Measurements from ENCODE around the gene TCF3. TPM values are rescaled to one million over a fixed set of nuclear protein-coding genes. Genes with fewer than 3 reads are reported as not detected.

TCF3 gene
- polyA plus RNA-seq, 3 donors, result 2.4 to 36.2 (median 3.3) TPM

GRCh38 chr19:1629256-1629808, 23.1 kb downstream of the TCF3 start:
- peaks cover 0 to 2% (median 0%) of the 10 kb centered on the region in 7 donors for H3K9me3 Mint-ChIP-seq
- Histone ChIP-seq H3K4me2 (replicated peaks; ENCODE audit: extremely low read depth, low read length, poor library complexity, severe bottlenecking) (no peak overlapping the region), H4K20me1 (ENCODE audit: insufficient read depth, low read length) (peaks cover 2% of the 10 kb centered on the region)

GRCh38 chr19:1627194-1627593, 25.2 kb downstream of the TCF3 start:
- Histone ChIP-seq H3K4me3 (replicated peaks in 1 of 3; ENCODE audit: low read depth in 2 of 3, low read length in 3 of 3) (no peak overlapping the region), H2AFZ (ENCODE audit: insufficient read depth, low read depth, low read length, poor library complexity, severe bottlenecking) (no peak overlapping the region), H3K36me3 (replicated peaks in 1 of 2; ENCODE audit: control insufficient read depth in 1 of 2, insufficient read depth in 2 of 2, low read length in 2 of 2) (peaks cover 16 to 24% of the 10 kb centered on the region in 2 donors), H3K27ac (ENCODE audit: low read depth in 1 of 2, low read length in 2 of 2) (no peak overlapping the region), H3K79me2 (ENCODE audit: insufficient read depth, low read length) (no peaks in the 10 kb centered on the region), H3K4me1 (ENCODE audit: control insufficient read depth in 1 of 2, insufficient read depth in 2 of 2, low read length in 2 of 2) (no peaks in the 10 kb centered on the region), H3K9me3 (replicated peaks in 1 of 2; ENCODE audit: control insufficient read depth in 1 of 2, insufficient read depth in 1 of 2, low read length in 2 of 2) (no peaks in the 10 kb centered on the region), H4K20me1 (ENCODE audit: insufficient read depth, low read length) (no peaks in the 10 kb centered on the region), H3K4me2 (replicated peaks; ENCODE audit: extremely low read depth, low read length, poor library complexity, severe bottlenecking) (no peak overlapping the region), H3K9ac (ENCODE audit: insufficient read depth, low read length, poor library complexity, severe bottlenecking) (no peak overlapping the region), H3K27me3 (ENCODE audit: control insufficient read depth in 2 of 2, insufficient read depth in 2 of 2, low read length in 2 of 2) (no peaks in the 10 kb centered on the region)
- WGBS (ENCODE audit: insufficient coverage), result 93% methylated on average over 7 of the region's 17 CpGs
- DNase-seq, result no peak
- intact Hi-C loops (cut with micrococcal nuclease), result loop anchor here in 1 of 2 donors (10.0 kb wide), 1 partner anchor 138 kb away; no protein-coding TSS in a partner anchor
- Mint-ChIP-seq H3K4me1 (peaks cover 4% of the 10 kb centered on the region), H3K4me3 (no peak overlapping the region), H3K27me3 (ENCODE audit: low read depth in 3 of 3) (peaks cover 0 to 2% (median 0%) of the 10 kb centered on the region in 3 donors), H3K27ac (no peak overlapping the region), H3K36me3 (peaks cover 19 to 42% of the 10 kb centered on the region in 2 donors), H3K9me3 (peaks cover 0 to 3% (median 0%) of the 10 kb centered on the region in 7 donors)
- no peak for TF ChIP-seq CTCF (IDR thresholded peaks at IDR 0.05)

More at GRCh38 chr19:1629256-1629808, 23.1 kb downstream of the TCF3 start:
- Histone ChIP-seq H3K27me3 (ENCODE audit: control insufficient read depth in 2 of 2, insufficient read depth in 2 of 2, low read length in 2 of 2) (no peaks in the 10 kb centered on the region), H3K4me1 (ENCODE audit: control insufficient read depth in 1 of 2, insufficient read depth in 2 of 2, low read length in 2 of 2) (no peaks in the 10 kb centered on the region), H3K79me2 (ENCODE audit: insufficient read depth, low read length) (peaks cover 8% of the 10 kb centered on the region), H3K27ac (ENCODE audit: low read depth in 1 of 2, low read length in 2 of 2) (no peak overlapping the region), H3K9ac (ENCODE audit: insufficient read depth, low read length, poor library complexity, severe bottlenecking) (no peak overlapping the region), H3K36me3 (replicated peaks in 1 of 2; ENCODE audit: control insufficient read depth in 1 of 2, insufficient read depth in 2 of 2, low read length in 2 of 2) (peaks cover 16 to 22% of the 10 kb centered on the region in 2 donors), H3K4me3 (replicated peaks in 1 of 3; ENCODE audit: low read depth in 2 of 3, low read length in 3 of 3) (no peak overlapping the region), H3K9me3 (replicated peaks in 1 of 2; ENCODE audit: control insufficient read depth in 1 of 2, insufficient read depth in 1 of 2, low read length in 2 of 2) (no peaks in the 10 kb centered on the region), H2AFZ (ENCODE audit: insufficient read depth, low read depth, low read length, poor library complexity, severe bottlenecking) (no peak overlapping the region)
- no peaks in the 10 kb centered on the region for H3K27me3 Mint-ChIP-seq (ENCODE audit: low read depth in 3 of 3)
- peaks cover 4% of the 10 kb centered on the region for H3K4me1 Mint-ChIP-seq
- H3K27ac Mint-ChIP-seq, result no peak overlapping the region
- 97% methylated on average over 24 of the region's 24 CpGs for WGBS (ENCODE audit: insufficient coverage)
- TF ChIP-seq CTCF (IDR thresholded peaks at IDR 0.05), result no peak
- intact Hi-C loops (cut with micrococcal nuclease), result loop anchor here in 1 of 2 donors (10.0 kb wide), 1 partner anchor 135 kb away; no protein-coding TSS in a partner anchor
- peaks cover 18 to 30% of the 10 kb centered on the region in 2 donors for H3K36me3 Mint-ChIP-seq
- DNase-seq, result no peak
- H3K4me3 Mint-ChIP-seq, result no peak overlapping the region
